ENCODE measurements around the gene ABCC1.

DNA sequence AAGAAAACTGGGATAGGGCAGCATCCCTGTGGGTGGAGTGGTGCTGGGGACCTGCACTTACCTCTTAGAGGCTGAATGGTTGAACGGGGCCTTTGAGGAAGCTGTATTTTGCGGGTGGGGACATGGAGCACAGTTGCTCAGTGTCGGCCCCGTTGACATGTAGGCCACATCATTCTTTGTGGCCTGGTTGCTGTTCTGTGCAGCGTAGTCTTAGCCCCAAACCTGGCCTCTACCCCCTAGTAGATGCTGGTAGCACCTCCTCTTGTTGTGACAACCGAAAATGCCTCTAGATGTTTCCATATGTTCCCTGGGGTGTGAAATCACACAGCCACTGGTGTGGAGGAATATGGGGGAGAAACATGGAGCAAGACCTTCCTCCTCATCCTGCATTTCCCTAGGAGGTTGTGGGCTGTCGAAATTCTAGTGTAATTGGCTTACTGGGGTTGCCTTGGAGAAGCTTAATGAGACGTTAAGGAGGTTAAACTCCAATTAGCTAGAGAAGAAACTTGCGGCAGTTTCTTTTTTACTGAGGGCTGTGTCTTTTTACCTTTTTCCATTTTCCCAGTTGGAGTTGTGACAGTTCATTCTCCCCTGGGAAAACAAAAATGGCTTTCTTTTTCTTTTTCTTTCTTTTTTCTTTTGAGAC, 9.4 kb downstream of the ABCC1 start:
- TF ChIP-seq, protein P1, sequence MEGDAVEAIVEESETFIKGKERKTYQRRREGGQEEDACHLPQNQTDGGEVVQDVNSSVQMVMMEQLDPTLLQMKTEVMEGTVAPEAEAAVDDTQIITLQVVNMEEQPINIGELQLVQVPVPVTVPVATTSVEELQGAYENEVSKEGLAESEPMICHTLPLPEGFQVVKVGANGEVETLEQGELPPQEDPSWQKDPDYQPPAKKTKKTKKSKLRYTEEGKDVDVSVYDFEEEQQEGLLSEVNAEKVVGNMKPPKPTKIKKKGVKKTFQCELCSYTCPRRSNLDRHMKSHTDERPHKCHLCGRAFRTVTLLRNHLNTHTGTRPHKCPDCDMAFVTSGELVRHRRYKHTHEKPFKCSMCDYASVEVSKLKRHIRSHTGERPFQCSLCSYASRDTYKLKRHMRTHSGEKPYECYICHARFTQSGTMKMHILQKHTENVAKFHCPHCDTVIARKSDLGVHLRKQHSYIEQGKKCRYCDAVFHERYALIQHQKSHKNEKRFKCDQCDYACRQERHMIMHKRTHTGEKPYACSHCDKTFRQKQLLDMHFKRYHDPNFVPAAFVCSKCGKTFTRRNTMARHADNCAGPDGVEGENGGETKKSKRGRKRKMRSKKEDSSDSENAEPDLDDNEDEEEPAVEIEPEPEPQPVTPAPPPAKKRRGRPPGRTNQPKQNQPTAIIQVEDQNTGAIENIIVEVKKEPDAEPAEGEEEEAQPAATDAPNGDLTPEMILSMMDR (IDR thresholded peaks at IDR 0.05; ENCODE audit: low read depth, low read length, poor library complexity, severe bottlenecking) = no peak
- TF ChIP-seq EZH2phosphoT487 (IDR thresholded peaks at IDR 0.05; ENCODE audit: borderline replicate concordance, low read length) = no peak

Data from DOHH2 (cell line).